Stimulated activated CD4-positive, alpha-beta T cell treated with anti-CD3 and anti-CD28 coated beads, Interleukin-2, amount 100 ng/mL, for 24 hours (primary cell): ENCODE measurements around the gene STK17A.
"Not testable (repeated sequence)": the region's sequence is repeated elsewhere in the genome, so short reads cannot be mapped to it uniquely, and the experiment has no call there.

Source experiments
- DNase-seq, 2 donors: peaks; one replicate each; pipeline ENCODE4 v3.0.0-alpha.2; 2020

STK17A gene

GRCh38 chr7:43602256-43602655, 19.3 kb downstream of the STK17A start:
- DNase-seq, result no peak

- no peak for DNase-seq
These were observed 21.3 kb downstream of the STK17A start for GRCh38 chr7:43604251-43604650.

- DNase-seq, result no peak
These were observed 26.2 kb downstream of the STK17A start for GRCh38 chr7:43609097-43609496.

- DNase-seq, result no peak
These were observed 29.2 kb downstream of the STK17A start for GRCh38 chr7:43612128-43612527.

- DNase-seq, result peak in 1 of 2 donors; percentile 42
These were observed 30.0 kb downstream of the STK17A start for GRCh38 chr7:43612599-43613589.

- no peak for DNase-seq
These were observed 32.7 kb downstream of the STK17A start for GRCh38 chr7:43615558-43616145.

- DNase-seq, result no peak
These were observed 34.1 kb downstream of the STK17A start for GRCh38 chr7:43616977-43617376.

GRCh38 chr7:43618073-43618472, 35.2 kb downstream of the STK17A start:
- no peak for DNase-seq

- no peak for DNase-seq
These were observed 36.5 kb downstream of the STK17A start for GRCh38 chr7:43619213-43620012.

GRCh38 chr7:43621729-43622448, 39.0 kb downstream of the STK17A start:
- no peak for DNase-seq

- no peak for DNase-seq
These were observed 41.2 kb downstream of the STK17A start for GRCh38 chr7:43624156-43624555.

- DNase-seq, result peak in 1 of 2 donors; percentile 43
These were observed 42.5 kb downstream of the STK17A start for GRCh38 chr7:43625453-43625852.

GRCh38 chr7:43625980-43626379, 43.1 kb downstream of the STK17A start:
- no peak for DNase-seq

- DNase-seq, result no peak
These were observed 43.8 kb downstream of the STK17A start for GRCh38 chr7:43626695-43627094.

- not testable (repeated sequence) for DNase-seq
These were observed 44.9 kb downstream of the STK17A start for GRCh38 chr7:43627798-43628197.

GRCh38 chr7:43628431-43628830, 45.5 kb downstream of the STK17A start:
- no peak for DNase-seq

- no peak for DNase-seq
These were observed 46.9 kb downstream of the STK17A start for GRCh38 chr7:43629857-43630256.

GRCh38 chr7:43630482-43630881, 47.6 kb downstream of the STK17A start:
- DNase-seq, result no peak

GRCh38 chr7:43631559-43631958, 48.7 kb downstream of the STK17A start:
- no peak for DNase-seq

- DNase-seq, result no peak
These were observed 49.8 kb downstream of the STK17A start for GRCh38 chr7:43632746-43633145.

- DNase-seq, result no peak
These were observed 51.5 kb downstream of the STK17A start for GRCh38 chr7:43634384-43634783.

- DNase-seq, result no peak
These were observed 53.2 kb downstream of the STK17A start for GRCh38 chr7:43636093-43636492.
